Muscle of back (tissue), 11 donors: Measurements from ENCODE around the gene BCAT1. TPM values are rescaled to one million over a fixed set of nuclear protein-coding genes. Genes with fewer than 3 reads are reported as not detected.
"Not testable (repeated sequence)": the region's sequence is repeated elsewhere in the genome, so short reads cannot be mapped to it uniquely, and the experiment has no call there.

Experiments
- DNase-seq, 3 donors: peaks; one replicate each; pipeline versions ENCODE4 v3.0.0 to v3.0.0-alpha.2; 2013
- polyA plus RNA-seq, 10 donors: library from polyadenylated mRNA; unstranded; fragments of 120-200 nt; gene quantifications; one replicate each; pipeline ENCODE4 v1.2.1, GENCODE V29; 2013; ENCODE audit not compliant: insufficient read length in 10 of 10

The BCAT1 gene
- polyA plus RNA-seq, 10 donors: 29.0 to 68.1 (median 49.9) TPM

DNA sequence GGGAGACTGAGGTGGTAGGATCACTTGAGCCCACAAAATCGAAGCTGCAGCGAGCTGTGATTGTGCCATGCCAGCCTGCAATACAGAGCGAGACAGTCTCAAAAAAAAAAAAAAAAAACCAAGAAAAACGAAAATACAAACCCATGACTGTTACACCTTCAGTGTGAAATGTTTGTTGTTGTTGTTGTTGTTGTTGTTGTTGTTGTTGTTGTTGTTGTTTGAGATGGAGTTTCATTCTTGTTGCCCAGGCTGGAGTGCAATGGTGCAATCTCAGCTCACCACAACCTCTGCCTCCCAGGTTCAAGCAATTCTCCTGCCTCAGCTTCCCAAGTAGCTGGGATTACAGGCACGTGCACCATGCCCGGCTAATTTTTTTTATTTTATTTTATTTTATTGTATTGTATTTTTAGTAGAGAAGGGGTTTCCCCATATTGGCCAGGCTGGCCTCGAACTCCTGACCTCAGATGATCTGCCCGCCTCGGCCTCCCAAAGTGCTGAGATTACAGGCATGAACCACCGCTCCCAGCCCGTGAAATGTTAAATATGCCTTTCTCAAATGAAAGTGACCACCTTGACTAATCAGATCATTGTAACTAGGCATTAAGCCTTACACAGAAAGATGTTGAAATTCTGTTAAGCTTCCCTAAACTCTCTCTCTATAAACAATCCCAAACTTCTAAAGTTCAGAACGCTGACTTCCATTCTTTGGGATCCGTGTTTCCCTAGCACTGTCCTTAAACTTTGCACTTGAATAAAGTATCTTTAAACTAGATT is 20.2 kb downstream of the BCAT1 start:
- not testable (repeated sequence) for DNase-seq

DNA sequence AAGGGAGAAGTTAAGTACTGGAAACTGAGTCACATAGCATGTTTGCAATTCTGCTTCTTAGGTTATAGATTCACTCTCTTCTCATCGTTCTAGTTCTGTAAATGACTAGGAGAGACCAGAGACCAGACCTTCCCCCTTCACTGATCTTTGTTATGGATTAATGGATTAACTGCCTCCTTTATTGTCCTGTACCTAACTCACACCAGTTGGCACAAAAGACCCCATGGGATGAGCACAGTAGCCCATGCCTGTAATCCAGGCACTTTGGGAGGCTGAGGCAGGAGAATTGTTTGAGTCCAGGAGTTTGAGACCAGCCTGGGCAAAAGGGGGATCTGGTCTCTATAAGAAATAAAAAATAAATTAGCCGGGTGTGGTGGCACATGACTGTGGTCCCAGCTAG is 20.8 kb downstream of the BCAT1 start:
- DNase-seq: no peak

DNA sequence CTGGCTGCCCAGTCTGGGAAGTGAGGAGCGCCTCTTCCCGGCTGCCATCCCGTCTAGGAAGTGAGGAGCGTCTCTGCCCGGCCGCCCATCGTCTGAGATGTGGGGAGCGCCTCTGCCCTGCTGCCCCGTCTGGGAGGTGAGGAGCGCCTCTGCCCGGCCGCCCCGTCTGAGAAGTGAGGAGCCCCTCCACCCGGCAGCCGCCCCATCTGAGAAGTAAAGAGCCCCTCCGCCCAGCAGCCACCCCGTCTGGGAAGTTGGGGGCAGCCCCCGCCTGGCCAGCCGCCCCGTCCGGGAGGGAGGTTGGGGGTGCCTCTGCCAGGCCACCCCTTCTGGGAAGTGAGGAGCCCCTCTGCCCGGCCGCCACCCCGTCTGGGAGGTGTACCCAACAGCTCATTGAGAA is 22.8 kb downstream of the BCAT1 start:
- not testable (repeated sequence) for DNase-seq

DNA sequence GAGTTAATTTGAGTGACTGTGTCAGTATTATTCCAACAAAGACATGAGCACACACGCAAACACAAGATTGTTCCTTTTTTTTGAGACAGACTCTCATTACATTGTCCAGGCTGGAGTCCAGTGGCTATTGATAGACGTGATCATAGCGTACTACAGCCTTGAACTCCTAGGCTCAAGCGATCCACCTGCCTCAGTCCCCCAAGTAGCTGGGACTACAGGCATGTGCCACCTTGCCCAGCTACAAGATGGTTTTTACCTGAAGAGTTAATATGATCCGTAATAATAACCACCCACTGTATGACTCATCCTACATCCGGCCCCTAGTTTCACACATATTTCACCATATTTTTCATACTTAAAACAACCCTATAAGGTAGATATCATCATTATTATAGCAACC is 26.8 kb downstream of the BCAT1 start:
- no peak for DNase-seq

DNA sequence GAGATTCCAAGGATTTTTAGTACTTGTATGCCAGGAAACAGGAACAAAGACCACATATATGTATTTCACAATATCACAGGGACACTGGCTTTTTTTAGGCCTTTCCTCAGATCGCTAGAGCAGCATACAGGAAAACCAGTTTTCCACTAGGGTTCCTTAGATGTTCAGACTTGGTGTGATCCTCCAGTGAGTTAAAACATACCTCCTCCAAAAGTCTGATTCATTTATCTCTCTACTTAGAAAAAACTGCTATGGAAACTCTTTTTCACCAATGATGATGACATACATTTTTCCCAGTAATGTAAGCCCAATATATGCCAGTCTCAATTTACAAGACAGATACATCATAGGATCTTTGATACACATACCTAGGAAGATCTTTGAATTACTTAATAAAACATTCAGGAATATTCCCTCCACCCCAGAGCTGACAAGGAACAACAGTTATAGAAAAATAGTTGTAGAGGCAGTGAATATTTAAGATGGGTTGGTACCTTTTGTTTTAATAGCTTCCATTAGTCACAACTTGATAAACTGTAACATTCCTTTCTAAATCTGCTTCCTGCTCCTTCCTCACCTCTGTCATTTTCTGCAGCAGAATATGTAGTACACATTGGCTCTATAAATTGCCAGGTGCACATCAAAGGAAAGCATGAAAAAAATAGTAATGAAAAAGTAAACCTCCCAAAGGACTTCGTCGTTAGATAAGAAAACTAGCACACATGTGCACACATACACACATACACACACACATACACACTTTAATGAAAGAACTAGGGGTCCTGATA is 27.5 kb downstream of the BCAT1 start:
- DNase-seq: no peak

DNA sequence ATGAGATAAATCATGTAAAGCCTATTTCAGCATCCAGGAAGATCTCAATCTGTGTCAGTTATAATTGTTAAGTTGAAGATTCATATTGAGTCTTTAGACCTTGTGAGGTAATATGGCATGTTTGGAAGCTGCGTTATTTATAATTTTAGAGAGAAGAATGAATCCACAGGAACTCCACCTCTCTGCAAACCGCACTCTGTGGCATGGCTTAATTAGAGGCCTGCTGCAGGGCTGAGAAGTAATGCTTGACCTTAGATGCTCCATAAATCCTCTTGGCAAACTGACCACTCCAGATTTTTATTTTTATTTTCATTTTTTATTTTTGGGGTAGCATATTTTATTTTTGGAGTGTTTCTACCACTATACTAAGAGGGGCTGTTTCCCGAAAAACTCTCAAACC is 28.8 kb downstream of the BCAT1 start:
- DNase-seq: no peak

DNA sequence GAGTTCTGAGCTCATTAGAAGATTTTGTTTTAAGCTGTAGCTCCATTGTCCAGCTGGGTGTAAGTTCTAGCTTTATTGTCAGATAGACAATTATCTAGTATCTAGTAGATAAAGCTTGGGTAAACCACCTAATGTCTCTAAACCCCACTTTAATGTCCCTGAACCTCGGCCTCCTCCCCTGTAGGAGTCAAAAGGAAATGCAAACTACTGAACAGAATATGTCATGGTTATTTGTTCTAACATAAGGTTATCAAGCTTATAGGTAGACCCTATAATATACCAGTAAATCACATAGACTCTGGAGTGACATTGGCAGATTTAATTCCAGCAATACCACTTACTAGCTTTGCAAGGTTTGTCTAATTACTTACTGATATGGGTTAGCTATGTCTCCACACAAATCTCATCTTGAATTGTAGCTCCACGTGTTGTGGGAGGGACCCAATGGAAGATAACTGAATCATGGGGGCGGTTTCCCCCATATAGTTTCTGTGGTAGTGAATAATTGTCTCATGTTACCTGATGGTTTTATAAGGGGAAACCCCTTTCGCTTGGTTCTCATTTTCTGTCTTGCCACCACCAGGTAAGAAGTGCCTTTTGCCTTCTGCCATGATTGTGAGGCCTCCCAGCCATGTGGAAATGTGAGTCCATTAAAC is 29.4 kb downstream of the BCAT1 start:
- no peak for DNase-seq

DNA sequence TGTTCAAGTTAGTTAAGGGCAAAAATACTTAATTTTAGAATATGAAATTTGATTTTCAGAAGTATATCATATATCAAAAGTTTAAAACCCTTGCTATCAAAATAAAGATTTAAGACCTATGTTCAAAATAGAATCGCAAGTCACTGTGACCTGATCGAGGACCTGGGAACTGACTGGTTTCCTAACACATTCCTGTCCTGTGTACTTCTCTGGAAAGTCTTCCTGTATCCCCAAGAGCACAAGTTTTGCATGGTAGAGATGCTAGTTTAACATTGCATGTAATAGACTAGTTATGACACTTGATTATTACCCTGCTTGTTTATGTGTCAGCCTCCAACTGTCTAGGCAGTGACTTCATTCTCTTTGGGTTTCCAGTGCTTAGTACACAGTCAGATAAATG is 30.3 kb downstream of the BCAT1 start:
- DNase-seq: no peak

DNA sequence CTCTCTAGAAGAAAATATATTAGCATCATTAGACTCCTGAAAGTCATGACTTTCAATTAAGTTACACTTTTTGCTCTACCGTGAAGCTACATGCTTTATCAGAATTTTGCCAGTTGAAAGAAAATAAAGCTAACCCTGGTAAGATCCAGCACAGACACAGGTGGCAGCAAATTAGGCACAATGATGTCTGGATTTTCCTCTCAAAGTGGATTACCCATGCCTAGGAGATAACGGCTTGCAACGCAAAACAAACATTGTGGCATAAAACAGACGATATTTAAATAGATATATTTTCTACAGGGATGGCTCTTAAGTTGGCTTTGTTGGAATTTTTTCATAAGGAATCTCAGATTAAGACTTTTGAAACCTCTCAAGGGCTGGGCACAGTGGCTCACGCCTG is 33.4 kb downstream of the BCAT1 start:
- DNase-seq: no peak

DNA sequence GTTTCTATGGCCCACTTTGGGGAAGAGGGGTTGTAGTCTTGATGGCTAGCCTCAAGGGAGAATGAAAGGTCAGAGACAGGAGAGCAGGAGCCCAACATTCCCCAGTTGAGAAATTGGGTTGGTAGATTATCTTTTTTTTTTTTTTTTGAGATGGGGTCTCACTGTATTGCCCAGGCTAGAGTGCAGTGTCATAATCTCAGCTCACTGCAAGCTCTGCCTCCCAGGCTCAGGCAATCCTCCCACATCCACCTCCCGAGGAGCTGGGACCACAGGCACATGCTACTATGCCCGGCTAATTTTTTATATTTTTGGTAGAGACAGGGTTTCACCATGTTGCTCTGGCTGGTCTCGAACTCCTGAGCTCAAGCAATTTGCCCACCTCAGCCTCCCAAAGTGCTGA is 34.9 kb downstream of the BCAT1 start:
- no peak for DNase-seq

DNA sequence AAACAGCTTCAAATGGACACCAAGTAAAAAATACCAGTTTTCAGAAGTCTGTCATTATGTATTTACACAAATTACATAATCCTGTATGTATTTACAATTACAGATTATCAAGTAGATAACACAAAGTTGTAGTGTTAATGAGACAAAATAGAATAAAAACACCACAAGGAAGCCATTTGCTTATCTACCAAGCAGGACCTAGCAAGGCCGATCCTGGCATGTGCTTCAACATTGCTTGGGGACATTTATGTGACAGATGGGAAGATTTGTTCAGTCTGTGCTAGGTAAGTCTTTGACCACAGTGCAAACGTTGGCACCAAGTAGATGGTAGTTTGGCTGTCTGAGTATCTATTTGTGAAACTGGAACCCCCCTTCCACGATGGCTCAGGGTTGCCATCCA is 35.8 kb downstream of the BCAT1 start:
- no peak for DNase-seq

DNA sequence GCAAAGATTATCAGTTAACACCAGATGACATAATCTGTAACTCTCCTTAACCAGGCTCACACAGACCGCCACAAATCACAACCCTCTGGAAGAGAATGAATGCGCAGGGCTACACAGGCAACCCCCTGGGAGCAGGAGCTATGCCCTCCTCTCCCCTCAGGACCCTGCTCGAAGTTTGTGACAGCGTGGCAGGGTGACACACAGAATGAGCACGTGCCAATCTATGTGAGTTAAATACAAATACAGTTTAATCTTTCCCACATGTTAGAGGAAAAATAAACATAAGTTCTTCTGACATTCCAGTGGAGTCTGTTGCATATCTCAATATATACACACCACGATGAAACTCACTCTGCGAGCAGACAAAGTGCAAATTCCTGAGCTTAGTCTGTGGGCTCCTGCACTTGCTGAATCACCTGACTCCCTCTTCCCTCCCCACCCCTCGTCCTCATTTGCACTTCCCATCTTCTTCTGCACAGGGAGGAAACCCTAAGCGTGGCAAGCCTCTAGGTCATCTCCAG is 37.6 kb downstream of the BCAT1 start:
- peak in 1 of 3 donors; percentile 81 for DNase-seq

DNA sequence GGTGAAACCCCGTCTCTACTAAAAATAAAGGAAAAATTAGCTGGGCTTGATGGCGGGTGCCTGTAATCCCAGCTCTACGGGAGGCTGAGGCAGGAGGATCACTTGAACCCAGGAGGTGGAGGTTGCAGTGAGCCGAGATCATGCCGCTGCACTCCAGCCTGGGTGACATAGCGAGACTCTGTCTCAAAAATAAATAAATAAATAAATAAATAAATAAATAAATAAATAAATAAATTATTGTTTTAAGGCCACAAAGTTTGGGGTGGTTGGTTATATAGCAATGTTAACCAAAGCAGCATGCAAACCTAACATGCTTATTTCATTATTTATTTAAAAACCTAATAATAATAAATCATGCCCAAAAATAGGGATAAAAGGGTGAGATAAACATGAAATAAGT is 38.7 kb downstream of the BCAT1 start:
- DNase-seq: not testable (repeated sequence)

DNA sequence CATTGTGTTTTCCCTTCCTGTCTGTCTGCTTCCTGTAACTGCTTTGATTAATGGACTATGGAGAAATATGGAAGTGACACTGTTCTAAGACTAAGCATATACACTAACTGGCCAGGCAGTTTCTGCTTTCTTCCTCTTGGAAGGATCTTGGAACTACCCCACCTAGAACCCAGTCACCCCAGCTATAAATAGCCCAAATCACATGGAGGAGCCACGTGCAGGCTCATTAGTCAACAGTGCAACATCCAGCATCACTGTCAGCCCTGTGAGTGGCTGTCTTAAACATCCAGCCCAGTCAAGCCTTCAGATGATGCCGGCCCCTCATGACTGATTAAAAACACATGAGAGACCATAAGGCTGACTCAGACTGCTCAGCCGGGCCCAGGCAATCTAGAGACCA is 39.2 kb downstream of the BCAT1 start:
- DNase-seq: peak in 2 of 3 donors; percentile 24 to 92

DNA sequence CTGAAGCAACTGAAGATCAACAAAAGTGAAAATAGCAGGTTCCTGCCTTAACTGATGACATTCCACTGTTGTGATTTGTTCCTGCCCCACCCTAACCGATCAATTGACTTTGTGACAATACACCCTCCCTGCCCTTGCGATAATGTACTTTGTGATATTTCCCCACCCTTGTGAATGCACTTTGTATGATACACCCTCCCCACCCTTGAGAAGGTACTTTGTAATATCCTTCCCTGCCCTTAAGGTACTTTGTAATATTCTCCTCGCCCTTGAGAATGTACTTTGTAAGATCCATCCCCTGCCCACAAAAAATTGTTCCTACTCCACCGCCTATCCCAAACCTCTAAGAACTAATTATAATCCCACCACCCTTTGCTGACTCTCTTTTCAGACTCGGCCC is 41.4 kb downstream of the BCAT1 start:
- no peak for DNase-seq

DNA sequence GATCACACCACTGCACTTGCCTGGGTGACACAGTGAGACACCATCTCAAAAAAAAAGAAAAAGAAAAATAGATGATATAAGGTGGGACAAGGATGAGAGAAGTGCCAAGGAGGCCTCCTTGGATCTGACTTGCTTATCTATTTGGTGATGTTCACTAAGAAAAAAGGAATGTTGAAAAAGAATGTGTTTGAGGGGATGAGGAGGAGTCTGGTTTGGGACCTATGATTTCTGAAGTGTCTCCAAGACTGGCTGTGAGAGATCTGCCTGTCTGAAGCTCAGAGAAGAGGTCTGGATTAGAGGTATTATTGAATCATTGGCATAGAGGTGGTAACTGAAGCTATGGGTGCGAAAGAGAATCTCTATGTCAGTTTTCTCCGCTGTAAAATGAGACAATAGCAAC is 42.8 kb downstream of the BCAT1 start:
- no peak for DNase-seq

DNA sequence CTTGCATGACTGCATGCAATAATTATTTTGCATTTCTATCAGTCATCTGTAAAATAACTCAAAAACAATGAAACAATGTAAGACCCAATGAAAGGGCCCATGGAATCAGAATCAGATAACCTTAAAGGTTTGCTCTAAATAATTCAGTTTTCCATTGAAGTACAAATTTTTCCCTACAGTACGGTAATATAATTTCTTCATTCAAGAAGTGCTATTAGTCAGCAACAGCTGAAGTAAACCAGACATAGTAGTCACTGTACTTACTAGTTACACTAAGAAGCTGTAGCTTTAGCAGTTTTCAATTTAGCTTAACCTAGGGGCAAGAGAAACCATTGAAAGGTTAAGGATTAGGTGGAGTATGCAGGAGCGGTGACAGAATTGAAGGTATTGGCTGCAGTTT is 43.5 kb downstream of the BCAT1 start:
- DNase-seq: no peak

DNA sequence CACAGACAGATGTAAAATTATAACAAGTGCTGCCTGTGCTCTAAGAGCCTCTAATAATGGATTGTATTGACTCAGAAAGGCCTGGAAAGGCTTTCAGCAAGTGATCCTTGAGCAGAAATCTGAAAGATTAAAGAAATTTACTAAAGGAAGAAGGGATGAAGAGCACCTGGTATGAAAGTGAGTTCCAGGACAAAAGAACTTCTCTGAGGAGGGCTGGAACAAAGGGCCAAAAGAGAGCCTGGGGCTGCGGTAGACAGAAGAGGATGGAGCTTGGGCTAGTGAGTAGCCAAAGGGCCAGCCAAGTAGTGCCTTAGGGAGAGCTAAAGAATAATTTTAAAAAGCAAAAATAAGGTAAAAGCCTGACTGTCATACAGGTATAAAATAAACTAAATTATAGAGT is 44.0 kb downstream of the BCAT1 start:
- DNase-seq: no peak

DNA sequence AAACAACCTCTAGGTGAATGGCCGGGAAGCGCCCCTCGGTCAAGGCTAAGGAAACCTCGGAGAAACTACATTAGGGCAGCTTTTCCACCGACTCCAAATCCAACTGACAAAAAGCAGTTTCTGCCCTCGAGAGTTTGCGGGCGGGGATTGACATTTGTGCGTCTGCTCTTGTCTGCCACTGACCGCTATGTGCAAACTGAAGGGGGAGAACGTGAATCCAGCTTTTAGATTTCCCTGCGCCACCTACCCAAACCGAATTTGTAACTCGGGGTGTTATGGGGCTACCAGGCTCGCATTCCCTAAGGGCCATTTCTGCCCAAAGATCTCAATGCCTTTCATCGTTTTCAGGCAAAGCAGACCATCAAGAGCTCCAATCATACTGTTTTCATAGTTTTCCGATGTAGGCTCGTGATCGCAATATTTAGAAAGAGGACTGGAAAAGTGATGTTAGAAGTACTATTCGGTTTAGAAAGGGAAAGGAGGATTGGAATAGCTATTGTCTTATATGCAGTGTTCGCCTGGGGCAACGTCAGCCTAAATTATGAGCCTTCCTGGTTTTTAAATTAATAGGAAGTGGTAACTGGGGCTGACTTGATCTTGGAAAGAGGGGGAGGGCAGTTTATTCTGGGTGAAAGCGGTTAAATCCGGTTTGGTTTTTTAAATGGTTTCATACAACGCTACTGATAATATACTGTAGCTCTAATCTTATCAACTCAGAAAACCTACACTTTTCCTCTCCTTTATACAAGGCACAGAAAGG is 45.4 kb downstream of the BCAT1 start:
- DNase-seq: peak in 1 of 3 donors; percentile 40

DNA sequence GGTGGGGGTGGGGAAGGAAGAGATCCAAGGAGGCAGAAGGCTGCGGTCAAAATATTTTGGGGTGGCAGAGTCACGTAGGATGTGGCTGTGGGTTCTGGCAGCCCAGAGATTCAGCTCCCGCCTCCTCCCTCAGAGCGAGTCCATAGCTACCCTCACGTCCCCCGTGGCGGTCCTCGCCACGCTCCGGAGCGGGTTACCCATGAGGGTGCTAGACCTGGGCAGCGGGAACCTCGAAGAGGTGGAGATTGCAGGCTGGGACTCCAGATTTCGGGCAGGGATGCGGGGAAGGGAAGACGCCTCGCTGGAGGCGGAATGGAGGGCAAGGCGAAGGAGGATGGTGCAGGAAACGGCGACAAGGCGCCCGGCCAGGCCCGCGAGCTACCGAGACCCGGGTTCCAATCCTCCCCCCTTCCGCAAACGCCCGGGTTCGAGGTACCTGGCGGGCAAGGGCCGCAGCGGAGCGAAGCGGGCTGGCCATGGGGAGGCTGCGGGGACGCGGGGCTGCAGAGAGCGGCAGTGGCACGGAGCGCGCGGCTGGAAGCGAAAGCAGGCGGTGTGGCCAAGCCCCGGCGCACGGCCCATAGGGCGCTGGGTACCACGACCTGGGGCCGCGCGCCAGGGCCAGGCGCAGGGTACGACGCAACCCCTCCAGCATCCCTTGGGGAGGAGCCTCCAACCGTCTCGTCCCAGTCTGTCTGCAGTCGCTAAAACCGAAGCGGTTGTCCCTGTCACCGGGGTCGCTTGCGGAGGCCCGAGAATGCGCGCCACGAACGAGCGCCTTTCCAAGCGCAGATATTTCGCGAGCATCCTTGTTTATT is 46.2 kb downstream of the BCAT1 start:
- DNase-seq: peak in 2 of 3 donors; percentile 10 to 84
